GM21576 (cell line): ENCODE results near the gene CPAMD8.

ENCODE experiments used
- ATAC-seq: cut with Tn5 transposase; IDR thresholded peaks from one replicate; pipeline ENCODE4 v1.9.1; 2021; ENCODE audit warnings: mild to moderate bottlenecking, moderate library complexity; ENCODE audit not compliant: unreplicated experiment

Gene CPAMD8

DNA sequence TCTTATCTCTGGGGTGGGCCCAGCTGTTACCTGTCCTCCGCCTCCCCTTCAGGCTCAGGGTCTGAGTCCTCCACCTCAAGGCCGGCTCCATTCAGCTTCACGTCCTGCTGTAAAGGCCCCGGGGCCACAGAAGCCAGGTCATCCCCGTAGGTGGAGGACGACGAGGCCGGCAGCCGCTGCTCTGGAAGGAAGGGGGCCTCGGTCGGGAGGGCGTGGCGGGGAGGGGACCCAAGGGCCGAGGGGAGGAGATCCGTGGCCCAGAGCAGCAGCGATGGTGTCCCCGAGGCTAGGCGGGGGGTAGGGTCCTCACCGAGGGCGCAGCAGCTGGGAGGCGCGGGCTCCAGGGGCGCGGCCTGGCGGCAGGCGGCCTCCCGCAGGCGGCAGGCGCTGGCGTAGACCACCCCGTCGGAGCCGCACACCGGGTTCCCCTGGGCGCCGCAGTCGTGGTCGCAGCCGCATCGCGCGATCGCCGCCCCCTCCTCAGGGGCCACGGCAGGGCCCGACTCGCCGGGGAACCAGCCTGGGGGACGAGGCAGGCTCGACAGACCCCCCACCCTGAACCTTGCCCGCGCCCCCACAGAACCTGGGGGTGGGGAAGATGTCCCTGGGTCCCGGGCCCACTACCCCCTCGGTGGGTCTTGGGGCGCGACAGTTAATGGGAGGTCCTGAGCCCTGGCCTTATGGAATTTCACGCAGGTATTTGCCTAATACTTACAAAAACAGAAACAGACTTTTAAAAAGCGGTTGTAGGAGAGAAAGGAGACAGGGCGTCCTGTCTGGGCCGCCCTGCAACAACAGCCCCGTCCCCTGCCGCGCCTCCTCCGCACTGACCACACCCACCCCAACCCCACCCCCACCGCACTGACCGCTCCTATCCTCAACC, 130.2 kb downstream of the CPAMD8 start:
- peak; percentile 21 for ATAC-seq

DNA sequence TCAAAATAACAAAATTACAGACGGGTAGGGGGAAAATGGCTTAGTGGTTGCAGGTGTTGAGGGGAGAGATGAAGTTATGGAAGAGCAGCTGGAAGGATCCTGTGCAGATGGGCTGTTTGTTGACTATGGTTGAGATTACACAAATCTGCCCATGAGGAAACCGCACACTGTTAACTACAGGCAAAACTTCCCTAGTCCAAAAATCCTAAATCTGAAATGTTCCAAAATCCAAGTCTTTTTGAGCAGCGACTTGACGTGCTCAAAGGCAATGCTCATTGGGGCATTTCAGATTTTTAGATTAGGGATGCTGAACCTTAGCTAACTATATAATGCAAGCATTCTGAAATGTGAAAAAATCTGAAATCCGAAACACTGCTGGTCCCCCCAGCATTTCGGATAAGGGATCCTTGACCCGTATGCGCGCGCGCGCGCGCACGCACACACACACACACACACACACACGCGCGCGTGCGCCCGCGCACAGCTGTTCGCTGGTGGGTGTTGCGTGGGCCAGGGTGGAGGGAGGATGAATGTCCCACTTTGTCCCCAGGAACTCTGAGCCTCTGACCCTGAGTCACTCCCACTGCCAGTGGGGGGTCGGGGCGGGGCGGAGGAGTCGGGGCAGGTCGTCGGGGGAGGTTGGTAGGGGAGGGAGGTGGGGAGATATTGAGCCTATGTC, 131.0 kb downstream of the CPAMD8 start:
- ATAC-seq: no peak

DNA sequence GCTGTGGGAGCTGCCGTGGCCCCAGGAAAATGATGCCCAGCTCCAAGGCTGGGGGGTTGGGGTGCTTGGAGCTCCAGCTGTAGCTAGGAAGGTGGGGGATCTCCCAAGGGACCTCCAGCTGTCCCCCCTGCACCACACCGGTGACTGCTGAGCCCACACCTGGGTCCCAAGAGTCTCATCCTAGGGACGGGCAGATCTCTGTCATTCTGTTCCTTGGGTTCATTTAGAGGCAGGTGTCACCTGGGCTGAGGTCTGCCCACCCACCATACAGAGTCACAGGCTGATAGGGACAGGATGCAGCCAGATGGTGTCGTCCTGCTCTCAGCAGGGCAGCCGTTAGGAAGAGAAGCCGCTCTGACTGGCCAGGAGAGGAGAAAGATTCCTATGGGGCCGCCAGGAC, 132.5 kb downstream of the CPAMD8 start:
- no peak for ATAC-seq

DNA sequence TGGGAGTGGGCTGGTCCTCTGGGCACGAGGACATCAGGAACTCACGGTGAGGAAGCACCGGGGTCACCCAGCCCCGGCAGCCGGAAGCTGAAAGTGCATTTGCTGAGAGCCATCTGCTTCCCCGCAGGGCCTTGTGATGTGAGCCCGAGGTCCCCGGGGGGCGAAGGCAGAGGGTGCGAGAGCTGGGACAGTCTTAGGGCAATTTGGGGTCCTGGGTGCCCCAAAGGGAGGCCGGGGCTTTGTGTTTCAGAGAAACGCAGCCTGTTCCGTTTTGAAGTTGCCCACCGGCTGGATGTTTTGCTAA, 133.0 kb downstream of the CPAMD8 start:
- ATAC-seq: no peak

DNA sequence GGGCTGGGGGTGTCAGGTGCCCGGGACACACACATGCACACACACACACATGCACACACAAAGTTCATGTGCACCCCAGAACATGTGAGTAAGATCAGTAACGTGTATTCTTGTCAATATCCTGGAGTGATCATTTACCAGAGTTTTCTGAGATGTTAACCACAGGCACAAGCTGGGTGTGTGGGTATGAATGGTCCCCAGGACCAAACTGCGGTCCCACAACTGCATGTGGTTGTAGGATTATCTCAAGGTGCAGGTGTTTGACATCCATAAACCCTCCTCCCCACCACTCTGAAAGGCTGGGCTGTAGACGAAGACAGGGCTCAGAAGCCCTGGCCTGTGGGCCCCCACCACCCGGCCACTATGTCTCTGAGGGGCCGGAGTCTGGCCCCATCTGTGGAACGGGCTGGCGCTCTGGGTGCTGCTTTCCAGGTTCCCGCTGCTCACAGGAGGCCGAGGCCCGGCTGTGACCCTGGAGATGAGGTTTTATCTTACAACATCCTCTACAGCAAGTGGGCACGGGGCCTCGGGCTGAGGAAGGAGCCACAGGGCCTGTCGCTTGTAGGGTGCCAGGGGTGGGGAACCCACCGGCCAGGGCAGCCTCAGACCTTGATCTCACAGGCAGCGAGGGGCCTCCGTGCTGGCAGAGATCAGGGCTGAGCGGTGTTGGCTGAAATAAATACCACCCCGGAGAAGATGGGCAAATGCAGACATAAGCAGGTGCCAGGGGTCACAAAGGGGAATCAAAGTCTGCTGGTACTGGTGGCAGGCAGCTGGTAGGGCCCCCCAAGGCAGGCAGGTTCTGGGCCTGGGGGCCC, 133.5 kb downstream of the CPAMD8 start:
- no peak for ATAC-seq

DNA sequence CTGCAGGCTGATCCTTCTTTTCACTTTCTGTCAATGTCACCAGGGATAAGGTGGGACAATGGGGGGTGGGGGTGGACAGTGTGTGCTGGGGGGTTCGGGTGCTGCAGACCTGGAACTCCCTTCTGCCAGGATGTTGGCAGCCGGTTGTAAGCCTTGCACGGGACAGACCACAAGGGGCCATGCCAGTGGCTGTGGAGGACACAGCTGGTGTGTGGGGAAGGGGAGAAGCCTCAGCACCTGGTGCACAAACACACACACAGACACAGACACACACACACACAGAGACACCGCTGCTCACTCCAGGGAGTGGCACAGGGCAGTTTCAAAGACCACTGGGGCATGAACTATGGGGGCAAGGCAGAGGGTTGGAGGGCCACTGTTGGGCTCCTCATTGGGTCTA, 134.2 kb downstream of the CPAMD8 start:
- ATAC-seq: no peak

DNA sequence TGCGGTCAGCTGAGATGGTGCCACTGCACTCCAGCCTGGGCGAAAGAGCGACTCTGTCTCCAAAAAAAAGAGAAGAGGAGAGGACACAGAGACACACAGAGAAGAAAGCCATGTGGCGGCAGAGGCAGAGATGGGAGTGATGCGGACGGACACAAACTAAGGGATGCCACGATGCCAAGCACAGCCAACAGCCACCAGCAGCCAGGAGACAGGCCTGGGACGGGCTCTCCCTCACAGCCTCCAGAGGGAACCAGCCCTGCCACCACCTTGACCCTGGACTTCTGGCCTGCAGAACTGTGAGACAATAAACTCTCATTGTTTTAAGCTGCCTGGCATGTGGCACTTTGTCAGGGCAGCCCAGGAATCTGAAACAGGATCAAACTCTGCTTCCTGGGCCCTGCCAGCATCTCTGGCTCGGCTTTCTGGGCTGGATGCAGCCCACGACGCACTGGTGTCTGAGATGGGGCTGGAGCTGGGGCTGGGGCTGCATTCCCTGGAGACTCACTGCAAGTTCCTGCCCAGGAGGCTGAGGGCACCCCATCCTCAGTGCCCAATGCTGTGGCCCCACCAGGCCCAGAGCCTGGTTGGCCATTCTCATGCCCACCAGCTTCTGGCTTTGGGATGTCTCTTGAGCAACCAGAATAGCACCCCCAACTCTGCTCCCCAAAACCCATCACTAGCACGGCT, 134.8 kb downstream of the CPAMD8 start:
- ATAC-seq: no peak

DNA sequence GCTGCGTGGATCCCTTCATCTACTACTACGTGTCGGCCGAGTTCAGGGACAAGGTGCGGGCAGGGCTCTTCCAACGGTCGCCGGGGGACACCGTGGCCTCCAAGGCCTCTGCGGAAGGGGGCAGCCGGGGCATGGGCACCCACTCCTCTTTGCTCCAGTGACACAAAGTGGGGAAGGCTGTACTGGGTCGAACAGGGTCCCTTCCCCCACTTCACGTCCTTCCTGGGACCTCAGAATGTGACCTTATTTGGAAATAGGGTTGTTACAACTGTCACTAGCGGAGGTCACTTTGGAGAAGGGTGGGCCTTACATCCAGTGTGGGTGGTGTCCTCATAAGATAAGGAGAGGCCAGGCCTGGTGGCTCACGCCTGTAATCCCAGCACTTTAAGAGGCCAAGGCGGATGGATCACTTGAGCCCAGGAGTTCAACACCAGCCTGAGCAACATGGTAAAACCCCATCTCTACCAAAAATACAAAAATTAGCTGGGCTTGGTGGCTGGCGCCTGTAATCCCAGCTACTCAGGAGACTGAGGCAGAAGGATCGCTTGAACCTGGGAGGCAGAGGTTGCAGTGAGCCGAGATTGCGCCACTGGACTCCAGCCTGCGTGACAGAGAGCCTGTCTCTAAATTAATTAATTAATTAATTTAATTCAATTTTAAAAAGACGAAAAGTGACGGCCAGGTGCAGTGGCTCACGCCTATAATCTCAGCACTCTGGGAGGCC, 136.0 kb downstream of the CPAMD8 start:
- ATAC-seq: no peak

DNA sequence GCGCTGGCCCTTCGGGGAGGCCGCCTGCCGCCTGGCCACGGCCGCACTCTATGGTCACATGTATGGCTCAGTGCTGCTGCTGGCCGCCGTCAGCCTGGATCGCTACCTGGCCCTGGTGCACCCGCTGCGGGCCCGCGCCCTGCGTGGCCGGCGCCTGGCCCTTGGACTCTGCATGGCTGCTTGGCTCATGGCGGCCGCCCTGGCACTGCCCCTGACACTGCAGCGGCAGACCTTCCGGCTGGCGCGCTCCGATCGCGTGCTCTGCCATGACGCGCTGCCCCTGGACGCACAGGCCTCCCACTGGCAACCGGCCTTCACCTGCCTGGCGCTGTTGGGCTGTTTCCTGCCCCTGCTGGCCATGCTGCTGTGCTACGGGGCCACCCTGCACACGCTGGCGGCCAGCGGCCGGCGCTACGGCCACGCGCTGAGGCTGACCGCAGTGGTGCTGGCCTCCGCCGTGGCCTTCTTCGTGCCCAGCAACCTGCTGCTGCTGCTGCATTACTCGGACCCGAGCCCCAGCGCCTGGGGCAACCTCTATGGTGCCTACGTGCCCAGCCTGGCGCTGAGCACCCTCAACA, 136.6 kb downstream of the CPAMD8 start:
- ATAC-seq: no peak

DNA sequence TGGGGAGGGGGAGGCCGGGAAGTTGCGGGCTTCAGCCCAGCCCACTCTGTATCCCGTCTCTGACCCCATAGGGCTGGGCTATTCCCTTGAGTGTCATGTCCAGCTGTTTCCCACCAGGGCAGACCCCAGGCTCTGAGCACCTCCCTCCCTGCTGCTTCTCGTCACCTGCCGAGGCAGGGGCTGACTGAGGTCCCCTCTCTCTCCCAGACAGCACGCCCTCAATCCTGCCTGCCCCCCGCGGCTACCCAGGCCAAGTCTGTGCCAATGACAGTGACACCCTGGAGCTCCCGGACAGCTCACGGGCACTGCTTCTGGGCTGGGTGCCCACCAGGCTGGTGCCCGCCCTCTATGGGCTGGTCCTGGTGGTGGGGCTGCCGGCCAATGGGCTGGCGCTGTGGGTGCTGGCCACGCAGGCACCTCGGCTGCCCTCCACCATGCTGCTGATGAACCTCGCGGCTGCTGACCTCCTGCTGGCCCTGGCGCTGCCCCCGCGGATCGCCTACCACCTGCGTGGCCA, 137.2 kb downstream of the CPAMD8 start:
- ATAC-seq: no peak

DNA sequence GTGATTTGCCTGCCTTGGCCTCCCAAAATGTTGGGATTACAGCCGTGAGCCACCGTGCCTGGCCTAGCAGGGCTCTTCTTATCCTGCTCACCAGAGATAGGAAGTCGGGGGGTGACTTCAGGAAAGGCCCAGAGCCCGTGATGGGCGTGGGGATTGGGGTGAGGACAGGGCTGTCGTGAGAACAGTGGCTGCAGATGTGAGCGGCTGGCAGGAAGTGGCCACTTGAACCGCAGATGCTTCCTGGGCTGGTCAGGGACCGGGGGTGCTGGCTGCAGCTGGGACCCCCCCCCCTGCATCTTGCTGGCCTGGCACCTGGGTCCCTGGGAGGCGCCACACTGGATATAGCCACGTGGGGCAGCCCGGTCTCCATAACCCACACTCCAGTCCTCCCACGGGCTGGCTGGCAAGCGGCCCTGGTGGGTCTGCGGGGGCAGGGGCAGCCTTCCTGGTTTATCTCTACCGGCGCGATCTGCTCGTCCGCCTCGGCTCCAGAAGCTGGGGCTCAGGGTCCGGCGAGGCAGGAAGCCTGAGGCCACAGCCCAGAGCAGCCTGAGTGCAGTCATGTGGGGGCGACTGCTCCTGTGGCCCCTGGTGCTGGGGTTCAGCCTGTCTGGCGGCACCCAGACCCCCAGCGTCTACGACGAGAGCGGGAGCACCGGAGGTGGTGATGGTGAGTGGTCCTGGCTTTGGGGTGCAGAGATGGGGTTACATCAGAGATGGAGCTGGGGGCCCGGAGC, 137.8 kb downstream of the CPAMD8 start, which contains the start of gene F2RL3:
Gene F2RL3, plus strand, starts transcription at position 371 of the 737 bp plus-strand sequence. Its CDS starts 191 bp downstream, at position 562.
- ATAC-seq: no peak

DNA sequence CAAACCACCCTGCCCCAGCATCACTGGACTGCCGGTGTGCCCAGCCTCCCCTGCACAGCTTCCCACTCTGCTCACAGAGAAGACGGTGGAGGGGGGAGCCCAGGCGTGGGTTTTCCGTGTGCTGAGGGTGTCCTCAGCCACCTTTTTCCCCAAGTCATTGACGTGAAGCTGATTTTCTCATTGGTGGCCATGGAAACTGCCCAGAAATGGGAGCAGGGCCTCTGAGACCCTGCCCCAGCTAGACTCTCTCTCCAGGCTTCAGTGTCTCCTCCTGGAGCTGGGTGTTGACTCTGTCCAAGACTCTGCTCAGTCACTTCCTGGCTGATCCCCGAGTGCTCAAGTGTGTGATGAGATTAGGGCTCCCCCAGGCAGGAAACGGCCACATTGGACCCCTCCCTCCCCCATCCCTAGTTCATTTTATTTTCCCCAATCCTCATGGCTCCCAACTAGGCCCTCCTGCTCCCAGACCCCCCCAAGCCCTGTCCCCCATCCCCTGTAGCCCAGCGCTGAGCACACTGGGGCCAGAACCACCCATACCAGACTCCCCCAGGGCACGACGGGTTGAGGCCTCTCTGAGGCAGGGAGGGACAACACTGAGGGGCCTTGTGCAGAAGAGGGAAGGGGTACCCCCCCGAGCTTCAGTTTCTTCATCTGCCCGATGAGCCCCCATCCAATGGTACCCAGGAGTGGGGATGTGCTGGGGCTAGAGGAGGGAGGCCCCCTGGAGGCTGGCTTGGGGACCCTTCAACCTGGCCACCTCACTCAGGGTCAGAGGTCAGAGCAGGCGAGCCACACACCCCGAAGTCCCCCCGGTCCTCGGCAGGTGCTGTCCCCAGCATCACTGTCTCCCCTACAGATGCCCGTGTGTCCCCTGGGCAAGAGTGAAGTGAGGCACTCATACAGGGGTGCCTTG, 139.0 kb downstream of the CPAMD8 start:
- ATAC-seq: no peak

DNA sequence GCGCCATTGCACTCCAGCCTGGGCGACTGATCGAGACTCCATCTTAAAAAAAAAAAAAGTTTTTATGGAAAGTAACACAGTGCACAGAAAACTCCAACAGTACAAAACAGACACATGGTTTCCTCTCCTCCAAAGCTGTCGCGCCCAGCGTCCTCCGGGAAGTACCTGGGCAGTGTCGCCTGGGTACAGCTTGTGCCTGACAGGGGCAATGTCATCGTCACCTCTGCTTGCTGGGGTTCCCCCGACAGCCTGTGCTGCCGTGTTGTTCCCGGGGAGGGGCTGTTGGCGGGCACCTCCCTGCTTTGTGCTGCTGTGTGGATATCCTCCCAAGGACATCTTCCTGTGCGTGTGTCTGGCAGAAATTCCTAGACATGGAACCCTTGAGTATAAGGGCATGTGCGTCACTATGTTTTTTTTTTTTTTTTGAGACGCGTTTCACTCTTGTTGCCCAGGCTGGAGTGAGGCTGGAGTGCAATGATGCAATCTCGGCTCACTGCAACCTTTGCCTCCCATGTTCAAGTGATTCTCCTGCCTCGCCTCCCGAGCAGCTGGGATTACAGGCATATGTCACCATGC, 140.2 kb downstream of the CPAMD8 start:
- no peak for ATAC-seq

DNA sequence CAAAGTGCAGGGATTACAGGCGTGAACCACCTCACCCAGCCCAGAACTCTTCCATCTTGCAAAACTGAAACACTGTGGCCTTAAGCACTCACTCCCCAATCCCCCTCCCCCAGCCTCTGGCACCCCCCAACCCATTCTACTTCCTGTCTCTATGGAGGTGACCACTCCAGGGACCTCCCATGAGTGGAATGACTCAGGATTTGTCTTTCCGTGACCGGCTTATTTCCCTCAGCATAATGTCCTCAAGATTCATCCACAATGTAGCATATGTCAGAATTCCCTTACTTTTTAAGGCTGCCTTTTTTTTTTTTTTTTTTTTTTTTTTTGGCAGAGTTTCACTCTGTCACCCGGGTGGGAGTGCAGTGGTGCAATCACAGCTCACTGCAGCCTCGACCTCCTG, 141.4 kb downstream of the CPAMD8 start:
- no peak for ATAC-seq

DNA sequence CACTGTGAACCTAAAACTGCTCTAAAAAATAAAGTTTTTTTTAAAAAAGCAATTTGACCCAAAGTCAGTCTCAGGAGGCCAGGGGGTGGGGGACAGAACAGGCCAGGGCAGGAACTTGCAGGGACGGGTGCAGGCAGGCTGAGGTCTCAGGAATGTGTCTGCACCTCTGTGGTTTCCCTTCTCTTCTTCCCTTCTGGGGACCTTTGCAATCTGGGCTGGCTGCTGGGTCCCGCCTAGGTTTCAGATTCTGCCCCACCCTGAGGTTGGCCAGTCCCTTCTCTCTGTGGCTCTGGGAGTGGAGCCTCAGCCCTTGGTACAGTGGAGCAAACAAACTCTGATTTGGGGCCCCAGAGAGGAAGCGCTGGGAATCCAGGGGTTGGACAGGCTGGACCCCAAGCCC, 143.1 kb downstream of the CPAMD8 start:
- ATAC-seq: no peak

DNA sequence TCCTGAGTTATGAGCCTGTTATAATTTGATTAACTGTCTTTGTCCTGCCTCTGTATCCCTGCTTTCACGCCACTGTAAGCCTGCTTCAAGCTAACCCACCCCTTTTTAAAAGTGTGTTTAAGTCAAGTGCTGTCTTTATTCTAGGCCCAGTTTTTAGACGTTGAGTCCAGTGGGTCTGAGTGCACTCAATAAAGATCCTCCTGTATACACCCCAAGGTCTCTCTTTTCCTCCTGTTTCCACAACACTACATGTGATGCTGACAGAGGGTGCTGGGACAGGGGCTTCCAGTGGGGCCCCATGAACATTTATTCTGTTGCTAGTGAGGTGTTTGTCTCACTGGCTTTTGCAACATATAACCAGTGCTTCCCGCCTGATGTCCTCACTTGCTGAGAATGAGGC, 144.5 kb downstream of the CPAMD8 start:
- no peak for ATAC-seq

DNA sequence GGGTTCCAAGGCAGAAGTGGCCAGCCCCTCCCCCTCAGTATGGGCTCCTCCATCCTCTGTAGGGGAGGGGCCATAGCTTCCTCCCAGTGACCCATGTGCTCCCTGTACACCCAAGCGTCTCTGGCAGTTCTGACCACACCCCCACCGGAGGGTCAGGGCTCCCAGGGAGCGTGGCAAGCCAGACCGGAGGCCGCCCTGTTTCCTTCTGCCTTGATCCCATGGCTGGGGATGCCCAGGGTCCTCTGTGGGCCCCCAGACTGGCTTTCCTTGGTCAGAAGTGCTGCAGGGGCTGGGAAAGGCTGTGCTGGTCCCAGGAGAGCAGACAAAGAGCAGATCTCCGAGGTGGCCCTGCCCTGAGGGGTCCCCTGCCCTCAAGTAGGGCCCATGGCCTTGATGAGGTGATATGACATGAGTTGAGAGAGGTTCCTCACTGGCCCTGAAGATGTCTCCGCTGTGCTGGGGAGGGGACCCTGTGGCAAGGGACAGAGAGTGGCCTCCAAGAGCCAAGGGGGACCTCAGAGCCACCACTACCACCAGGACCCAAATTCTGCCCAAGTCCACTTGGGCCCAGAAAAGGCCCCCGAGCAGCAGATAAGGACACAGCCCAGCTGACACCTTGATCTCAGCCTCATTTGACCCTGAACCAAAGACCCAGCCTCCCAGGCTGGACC, 145.6 kb downstream of the CPAMD8 start:
- no peak for ATAC-seq
